Mesodermal cell (in vitro differentiated cells): ENCODE results near the gene CRK. TPM values are rescaled to one million over a fixed set of nuclear protein-coding genes. Genes with fewer than 3 reads are reported as not detected.

Experiments
- H3K27ac ChIP-seq: 2 replicates; pipeline ENCODE4 v1.7.0; 2013; ENCODE audit warnings: mild to moderate bottlenecking, low read depth, low read length, moderate library complexity; ENCODE audit not compliant: severe bottlenecking
- H3K36me3 ChIP-seq: 2 replicates; pipeline ENCODE4 v1.7.1; 2013; ENCODE audit warnings: mild to moderate bottlenecking, low read length, moderate library complexity; ENCODE audit not compliant: control insufficient read depth, insufficient read depth
- H3K4me1 ChIP-seq: one replicate; pipeline ENCODE4 v1.7.1; 2013; ENCODE audit warnings: mild to moderate bottlenecking, low read length; ENCODE audit not compliant: insufficient read depth, control insufficient read depth, poor library complexity, severe bottlenecking
- H3K4me3 ChIP-seq: 2 replicates; pipeline ENCODE4 v1.7.0; 2013; ENCODE audit warnings: low read length, control low read depth, mild to moderate bottlenecking; ENCODE audit not compliant: insufficient read depth, poor library complexity, severe bottlenecking; ENCODE audit errors: extremely low read depth
- H3K9me3 ChIP-seq: 2 replicates; pipeline ENCODE4 v1.7.1; 2013; ENCODE audit warnings: mild to moderate bottlenecking, low read length, moderate library complexity; ENCODE audit not compliant: control insufficient read depth
- WGBS, 2 experiments: methylation state at CpG; one replicate each; pipeline ENCODE4 v1.1.5; 2013; ENCODE audit warnings: missing lambda C conversion rate in 2 of 2; ENCODE audit not compliant: insufficient coverage in 2 of 2; 5-methylcytosine and 5-hydroxymethylcytosine counted together
- polyA plus RNA-seq, 2 experiments: library from polyadenylated mRNA; stranded (reverse); fragments of 50-300 nt; gene quantifications; one replicate each; pipeline ENCODE4 v1.2.3, GENCODE V29; 2013

Gene CRK
- polyA plus RNA-seq (2013, experiment 1 of 2) = 68.2 TPM
- polyA plus RNA-seq (2013, experiment 2 of 2) = 63.0 TPM

DNA sequence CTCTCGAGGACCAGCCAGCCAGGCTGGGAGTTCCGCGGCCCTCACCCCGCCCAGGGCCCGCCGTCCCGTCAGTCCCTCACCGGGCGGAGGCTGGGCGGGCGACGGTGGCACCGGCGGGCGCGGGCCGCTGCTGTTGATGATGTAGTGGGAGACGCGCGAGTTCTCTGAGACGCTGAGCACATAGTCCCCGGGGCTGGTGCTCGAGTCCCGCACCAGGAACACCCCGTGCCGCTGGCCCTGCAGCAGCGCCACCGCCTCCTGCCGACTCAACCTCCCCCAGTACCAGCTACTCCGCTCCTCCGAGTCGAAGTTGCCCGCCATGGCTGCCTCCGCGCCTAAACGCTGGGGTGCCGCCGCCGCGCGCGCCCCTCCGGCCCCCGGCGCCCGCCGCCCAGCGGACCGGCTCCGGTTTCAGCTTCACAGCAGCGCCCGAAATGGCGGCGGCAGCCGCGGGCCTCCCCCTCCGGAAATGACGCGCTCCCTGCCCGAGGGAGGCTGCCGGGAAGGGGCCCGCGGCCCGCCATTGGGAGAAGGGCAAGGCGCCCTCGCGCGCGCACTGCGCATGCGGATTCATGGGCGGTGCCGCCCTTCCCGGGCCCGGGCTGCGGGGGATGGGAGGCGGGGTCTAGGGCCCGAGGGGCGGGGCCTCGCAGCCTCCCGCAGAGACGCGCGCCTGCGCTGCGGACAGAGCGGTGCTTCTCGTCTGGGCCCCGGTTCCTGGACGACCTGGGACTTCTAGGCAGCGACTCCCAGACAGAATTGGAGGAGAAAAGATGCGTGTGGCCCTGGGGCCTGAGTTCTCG is at the start of gene CRK:
Gene CRK, minus strand, starts transcription at position 436 of the 803 bp plus-strand sequence. Its CDS starts 115 bp downstream, at position 321.
- peak within 1 kb of the TSS; percentile 98 for H3K4me3 ChIP-seq
- peak within 1 kb of the TSS; percentile 92 for H3K27ac ChIP-seq
- 1% methylated on average over 62 to 66 of the region's 93 CpGs for WGBS, 2 experiments
- no peaks in the 10 kb centered on the region for H3K9me3 ChIP-seq
- H3K36me3 ChIP-seq = peaks cover 35% of the 10 kb centered on the region
- H3K4me1 ChIP-seq = peaks cover 4% of the 10 kb centered on the region

DNA sequence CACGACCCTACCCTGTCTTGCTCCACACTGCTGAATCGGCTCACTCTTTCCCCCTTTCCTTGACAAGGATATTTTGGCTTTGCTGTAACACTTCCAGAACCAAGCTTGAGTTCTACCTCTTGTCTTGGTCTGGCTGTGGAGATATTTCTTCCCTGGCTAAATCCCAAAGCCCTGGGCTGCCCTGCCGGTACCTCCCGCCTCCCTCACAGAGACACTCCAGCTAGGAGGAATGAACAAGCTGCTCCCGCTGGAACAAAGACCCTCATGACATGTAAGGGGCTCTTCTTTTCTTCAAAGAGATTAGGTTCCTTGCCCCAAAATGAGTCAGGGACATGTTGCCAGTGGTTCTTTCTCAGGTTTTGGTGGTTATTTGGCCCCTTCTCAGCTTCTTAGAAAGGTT is 49.6 kb upstream of the CRK start:
- 94 to 98% methylated on average over 4 to 5 of the region's 5 CpGs for WGBS, 2 experiments
- Histone ChIP-seq H3K4me3 (no peak overlapping the region), H3K36me3 (peaks cover 15% of the 10 kb centered on the region), H3K4me1 (no peaks in the 10 kb centered on the region), H3K27ac (no peak overlapping the region), H3K9me3 (no peaks in the 10 kb centered on the region)

DNA sequence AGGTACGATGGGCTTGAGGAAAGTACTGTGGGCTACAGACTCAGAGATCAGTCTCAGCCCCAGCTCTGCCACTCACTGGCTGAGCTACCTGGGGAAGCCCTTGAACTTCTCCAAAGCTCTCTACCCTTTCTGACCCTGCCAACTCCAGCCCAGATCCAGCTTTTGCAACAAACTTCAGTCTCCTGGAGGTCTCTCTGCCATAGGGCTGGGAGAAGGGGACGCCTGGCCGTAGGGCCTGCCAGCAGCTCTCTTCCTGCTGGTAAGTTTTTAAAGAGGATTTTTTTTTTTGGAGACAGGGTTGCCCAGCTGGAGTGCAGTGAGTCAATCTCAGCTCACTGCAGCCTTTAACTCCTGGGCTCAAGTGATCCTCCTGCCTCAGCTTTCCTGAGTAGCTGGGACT is 48.8 kb upstream of the CRK start:
- Histone ChIP-seq H3K4me3 (no peak overlapping the region), H3K4me1 (no peaks in the 10 kb centered on the region), H3K9me3 (no peaks in the 10 kb centered on the region), H3K36me3 (peaks cover 15% of the 10 kb centered on the region), H3K27ac (no peak overlapping the region)
- WGBS, 2 experiments = 100% methylated on average over 3 of the region's 3 CpGs; no CpG with 5 or more reads in 1 of the 2 experiments

DNA sequence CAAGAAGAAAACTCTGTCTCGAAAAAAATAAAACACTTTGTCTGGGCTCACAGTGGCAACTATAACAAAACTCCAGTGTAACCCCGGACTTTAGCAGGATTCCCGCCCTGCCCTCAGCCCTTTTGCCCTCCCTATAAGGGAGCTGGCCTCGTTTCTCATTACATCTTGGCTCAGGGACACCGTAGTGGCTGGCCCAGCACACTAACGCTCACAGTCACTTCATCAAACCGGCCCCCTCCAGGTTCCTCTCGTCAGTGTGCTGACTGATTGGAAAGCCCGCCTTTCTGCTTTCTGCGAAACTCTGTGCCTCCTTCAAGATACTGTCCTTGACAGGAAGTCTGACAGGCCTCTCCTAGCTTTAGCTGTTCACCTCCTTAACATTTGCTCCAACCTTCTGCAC is 47.7 kb upstream of the CRK start:
- H3K4me1 ChIP-seq = peaks cover 6% of the 10 kb centered on the region
- no peak overlapping the region for H3K4me3 ChIP-seq
- WGBS, 2 experiments = 88 to 89% methylated on average over 10 of the region's 10 CpGs
- H3K36me3 ChIP-seq = peaks cover 15% of the 10 kb centered on the region
- H3K9me3 ChIP-seq = no peaks in the 10 kb centered on the region
- no peak overlapping the region for H3K27ac ChIP-seq

DNA sequence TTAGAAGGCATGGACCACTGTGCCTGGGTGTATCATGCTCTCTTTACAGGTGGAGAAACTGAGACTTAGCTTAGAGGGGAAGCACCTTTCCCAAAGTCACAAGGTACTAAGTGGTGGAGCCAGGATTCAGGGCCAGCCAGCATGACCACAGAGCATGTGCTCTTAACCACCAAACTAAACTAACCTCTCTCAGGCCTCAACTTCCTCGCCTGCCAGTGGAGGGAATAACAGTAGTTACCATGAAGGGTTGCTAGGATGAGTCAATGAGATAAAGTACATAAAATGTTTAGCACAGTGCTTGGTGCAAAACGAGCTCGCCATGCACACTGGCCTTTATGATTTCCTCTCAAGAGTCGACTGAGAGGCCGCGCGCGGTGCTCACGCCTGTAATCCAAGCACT is 42.8 kb upstream of the CRK start:
- no peak overlapping the region for H3K4me3 ChIP-seq
- no peak overlapping the region for H3K27ac ChIP-seq
- H3K4me1 ChIP-seq = peaks cover 10% of the 10 kb centered on the region
- H3K9me3 ChIP-seq = no peaks in the 10 kb centered on the region
- H3K36me3 ChIP-seq = peaks cover 21% of the 10 kb centered on the region
- WGBS, 2 experiments = 93 to 94% methylated on average over 3 to 4 of the region's 9 CpGs

DNA sequence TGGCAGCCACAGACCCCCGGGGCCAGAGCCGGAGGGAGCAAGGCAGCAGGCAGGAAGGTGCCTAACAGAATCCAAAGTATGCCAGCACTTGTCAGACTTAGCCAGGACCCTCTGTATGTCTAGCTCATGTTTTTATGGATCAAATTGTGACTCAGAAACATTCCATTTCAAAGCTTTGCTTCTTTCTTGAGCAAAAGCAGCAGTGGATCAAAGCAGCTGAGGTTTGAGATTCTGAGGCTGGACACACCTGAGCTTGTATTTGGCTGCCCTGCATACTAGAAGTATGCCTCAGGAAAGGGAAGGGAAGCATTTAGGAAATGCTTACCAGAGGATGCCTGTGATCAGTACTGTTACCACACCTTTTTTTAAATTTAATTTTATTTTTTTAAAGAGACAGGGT is 42.2 kb upstream of the CRK start:
- peaks cover 17% of the 10 kb centered on the region for H3K4me1 ChIP-seq
- no peaks in the 10 kb centered on the region for H3K9me3 ChIP-seq
- peaks cover 21% of the 10 kb centered on the region for H3K36me3 ChIP-seq
- no peak overlapping the region for H3K4me3 ChIP-seq
- WGBS, 2 experiments = 88 to 94% methylated on average over 2 of the region's 2 CpGs
- H3K27ac ChIP-seq = no peak overlapping the region

DNA sequence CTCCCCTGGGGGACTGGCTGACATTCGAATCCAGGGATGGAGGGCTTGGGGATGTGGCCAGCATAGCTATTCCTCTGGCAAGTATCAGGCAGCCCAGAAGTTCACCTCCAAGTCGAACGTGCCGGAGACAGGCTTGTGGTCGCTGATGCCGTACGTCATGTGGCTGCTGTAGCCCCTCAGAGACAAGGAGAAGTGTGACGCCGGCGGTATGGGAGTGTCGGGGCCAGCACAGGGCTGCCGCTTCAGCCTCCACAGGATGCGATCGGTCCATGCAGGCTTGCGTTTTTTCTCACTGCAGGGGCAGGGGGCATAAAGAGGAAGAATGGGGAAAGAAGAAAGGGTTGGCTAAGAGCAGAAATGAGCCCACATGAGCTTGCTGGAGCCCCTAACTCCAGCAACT is 41.8 kb upstream of the CRK start:
- Histone ChIP-seq H3K27ac (no peak overlapping the region), H3K36me3 (peaks cover 21% of the 10 kb centered on the region), H3K4me3 (no peak overlapping the region), H3K9me3 (no peaks in the 10 kb centered on the region), H3K4me1 (peaks cover 21% of the 10 kb centered on the region)
- WGBS, 2 experiments = 90 to 92% methylated on average over 11 to 15 of the region's 15 CpGs

DNA sequence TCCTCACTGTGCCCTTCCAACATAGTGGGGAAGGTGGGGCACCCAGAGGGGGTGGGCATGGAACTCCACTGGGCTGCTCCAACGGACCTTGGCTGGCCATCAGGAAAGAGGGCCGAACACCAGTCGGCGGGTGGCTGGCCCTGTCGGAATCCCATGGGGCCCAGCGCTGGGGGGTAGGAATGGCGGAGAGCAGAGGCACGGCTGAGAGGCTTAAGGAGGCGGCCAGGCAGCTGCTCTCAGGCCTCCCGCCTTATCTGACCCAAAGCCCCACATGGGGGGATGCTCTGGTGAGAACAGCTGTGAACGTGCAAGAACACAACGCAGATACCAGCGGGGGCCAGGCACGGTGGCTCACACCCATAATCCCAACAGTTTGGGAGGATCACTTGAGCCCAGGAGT is 40.8 kb upstream of the CRK start:
- 89 to 90% methylated on average over 11 of the region's 14 CpGs for WGBS, 2 experiments
- Histone ChIP-seq H3K27ac (no peak overlapping the region), H3K9me3 (no peaks in the 10 kb centered on the region), H3K36me3 (peaks cover 21% of the 10 kb centered on the region), H3K4me1 (peaks cover 28% of the 10 kb centered on the region), H3K4me3 (no peak overlapping the region)

DNA sequence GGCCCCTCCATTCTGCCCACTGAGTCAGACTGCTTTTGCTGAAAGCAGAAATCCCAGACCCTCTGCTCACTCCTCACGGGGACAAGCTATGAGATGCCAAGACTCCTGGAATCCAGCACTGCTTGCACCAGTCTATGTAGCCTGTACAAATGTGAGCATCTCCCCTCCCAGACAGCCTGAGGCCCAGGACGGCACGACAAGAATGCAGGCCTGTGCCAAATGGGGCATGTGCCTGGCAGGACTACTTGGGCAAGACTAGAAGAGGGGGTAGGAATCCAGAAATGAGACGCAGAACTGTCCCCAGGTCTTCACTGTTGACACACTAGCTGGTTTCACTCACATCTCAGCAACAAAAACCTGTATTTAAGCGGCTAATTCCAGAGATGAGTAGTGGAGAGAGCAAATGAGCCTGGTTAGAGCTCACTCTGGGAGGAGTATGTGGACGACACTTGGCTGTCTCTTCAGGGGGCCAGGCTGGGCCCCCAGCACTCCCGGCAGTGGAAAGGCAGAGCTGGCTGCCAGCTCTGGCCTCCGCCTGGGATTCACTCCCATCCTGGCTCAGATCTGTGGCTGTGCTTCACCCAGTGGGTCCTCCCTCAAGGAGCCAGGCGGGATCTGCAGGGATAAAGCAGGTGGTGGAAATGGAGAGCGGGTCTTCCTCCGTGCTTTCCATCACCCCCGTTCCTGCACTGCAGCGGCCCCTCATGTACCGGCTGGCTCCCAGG is 39.4 kb upstream of the CRK start:
- peaks cover 28% of the 10 kb centered on the region for H3K4me1 ChIP-seq
- 92 to 93% methylated on average over 13 of the region's 14 CpGs for WGBS, 2 experiments

DNA sequence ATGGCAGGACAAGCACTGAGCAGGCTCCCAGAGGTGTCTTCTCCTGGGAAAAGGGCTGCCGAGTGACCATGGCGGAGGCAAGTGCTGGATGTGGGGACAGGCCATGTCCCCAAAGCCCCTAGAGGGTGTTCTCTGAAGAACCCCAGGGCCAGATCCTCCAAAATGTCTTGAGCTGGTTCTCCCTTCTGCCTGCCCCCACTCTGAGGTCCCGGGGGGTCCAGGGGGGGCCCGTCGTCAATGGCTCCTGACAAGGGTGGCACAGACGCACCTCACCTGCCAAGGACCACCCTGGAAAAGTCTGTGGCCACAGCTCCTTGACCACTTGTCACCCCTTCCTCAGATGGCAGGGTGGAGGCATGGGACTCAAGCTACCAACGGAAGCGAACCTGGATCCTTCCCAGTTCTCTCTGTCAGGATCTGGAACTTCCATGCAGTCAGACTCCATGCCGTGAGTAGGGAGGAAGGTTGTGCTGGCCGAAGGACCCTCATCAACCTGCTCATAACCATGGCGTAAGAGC is 38.8 kb upstream of the CRK start:
- Histone ChIP-seq H3K4me1 (peaks cover 28% of the 10 kb centered on the region), H3K36me3 (peaks cover 21% of the 10 kb centered on the region), H3K4me3 (no peak overlapping the region), H3K27ac (no peak overlapping the region), H3K9me3 (no peaks in the 10 kb centered on the region)
- 87 to 97% methylated on average over 6 to 11 of the region's 11 CpGs for WGBS, 2 experiments

More for the DNA sequence above, 39.4 kb upstream of the CRK start:
- Histone ChIP-seq H3K27ac (no peak overlapping the region), H3K4me3 (no peak overlapping the region), H3K9me3 (no peaks in the 10 kb centered on the region), H3K36me3 (peaks cover 21% of the 10 kb centered on the region)
